ENCODE results near the gene RAB27A. TPM values are rescaled to one million over a fixed set of nuclear protein-coding genes. Genes with fewer than 3 reads are reported as not detected.
"Not testable (repeated sequence)": the region's sequence is repeated elsewhere in the genome, so short reads cannot be mapped to it uniquely, and the experiment has no call there.

RAB27A gene
- total and polyA plus RNA-seq, 10 of the 15 experiments (the other 5 are each of a cell fraction or from before 2014, with no cell fraction given), result 13.3 to 139 (median 35.2) TPM

GRCh38 chr15:55280589-55280988, 9.0 kb downstream of the RAB27A start:
- in situ Hi-C loops (cut with MboI), result loop anchor here (5.0 kb wide), 1 partner anchor 58 kb away; no protein-coding TSS in a partner anchor
- H3K27ac ChIP-seq (ENCODE audit: control insufficient read depth, insufficient read depth); CTCF ChIA-PET; H3K4me2 ChIP-seq (ENCODE audit: control insufficient read depth, insufficient read depth); H3K4me3 ChIP-seq; H3K27me3 ChIP-seq (replicated peaks in 1 of 2; ENCODE audit: control insufficient read depth in 2 of 2, insufficient read depth in 2 of 2, low read length in 1 of 2); H3K9me3 ChIP-seq (replicated peaks; ENCODE audit: control insufficient read depth, insufficient read depth, low read length); H3K36me3 ChIP-seq (ENCODE audit: control insufficient read depth in 2 of 2, insufficient read depth in 2 of 2, low read length in 1 of 2); ATAC-seq; H2AFZ ChIP-seq (ENCODE audit: control insufficient read depth, low read depth, low read length); DNase-seq (ENCODE audit: low read depth, low spot score); BruUV-seq (replicated peaks); H4K20me1 ChIP-seq (ENCODE audit: control insufficient read depth, insufficient read depth); FAIRE-seq; H3K9ac ChIP-seq (ENCODE audit: control insufficient read depth, insufficient read depth, low read length): not testable (repeated sequence)
- RAD21 ChIA-PET (ENCODE audit: unreplicated experiment), result interaction anchor here (0.7 to 1.4 kb wide), 4 partner anchors 9 to 59 kb away, joined by 3 to 5 read pairs (median 3); partner anchors contain the start of genes PIGB and PIGBOS1
- TF ChIP-seq ZNF217 (IDR thresholded peaks at IDR 0.05), result 0 out of 2 replicates have a peak, but pooled peaks have one; percentile 53
- intact Hi-C loops (cut with micrococcal nuclease; ENCODE audit: unreplicated experiment), result loop anchor here (5.0 to 10.0 kb wide), 3 partner anchors 127 to 766 kb away; partner anchors contain the start of genes CCPG1 and PIERCE2
- 100% methylated on average over 2 of the region's 2 CpGs for WGBS (ENCODE audit: insufficient coverage, insufficient replicate concordance, low lambda C conversion rate, missing lambda C conversion rate)
- H3K4me1 ChIP-seq (ENCODE audit: control insufficient read depth, insufficient read depth, low read length), result peaks cover 48% of the 10 kb centered on the region
- peaks cover 16% of the 10 kb centered on the region for H3K79me2 ChIP-seq (ENCODE audit: control insufficient read depth, insufficient read depth, low read length)
- SMC1A ChIA-PET (ENCODE audit: uncharacterized antibody, unreplicated experiment), result interaction anchor here (1.8 to 11.6 kb wide), 3 partner anchors 13 to 61 kb away, joined by 6 to 110 read pairs (median 6); partner anchors contain the start of genes PIGB and PIGBOS1
- POLR2A ChIA-PET, result interaction anchor here (0.9 to 2.1 kb wide), 3 partner anchors 16 to 59 kb away, joined by 3 to 9 read pairs (median 3); no protein-coding TSS in a partner anchor

- peak overlapping the region; percentile 11; the same call in 1 of the 2 replicates for H3K4me3 ChIP-seq
- POLR2A ChIA-PET, result interaction anchor here (0.5 to 1.1 kb wide), 4 partner anchors 15 to 1071 kb away, joined by 3 to 9 read pairs (median 4); no protein-coding TSS in a partner anchor
- DNase-seq (ENCODE audit: low read depth, low spot score) (peak; percentile 96), ATAC-seq (peak; percentile 74), FAIRE-seq (peak; percentile 76)
- H3K4me2 ChIP-seq (ENCODE audit: control insufficient read depth, insufficient read depth), result peak overlapping the region; percentile 62
- peak overlapping the region; percentile 84 for H3K27ac ChIP-seq (ENCODE audit: control insufficient read depth, insufficient read depth)
- no peaks in the 10 kb centered on the region; a peak in 1 of 4 replicates for H3K36me3 ChIP-seq (ENCODE audit: control insufficient read depth in 2 of 2, insufficient read depth in 2 of 2, low read length in 1 of 2)
- CTCF ChIA-PET, result no interaction called here
- BruUV-seq (replicated peaks), result no TSS peak
- in situ Hi-C loops (cut with MboI), result loop anchor here (5.0 kb wide), 1 partner anchor 58 kb away; no protein-coding TSS in a partner anchor
- H3K27me3 ChIP-seq (replicated peaks in 1 of 2; ENCODE audit: control insufficient read depth in 2 of 2, insufficient read depth in 2 of 2, low read length in 1 of 2), result no peaks in the 10 kb centered on the region
- H3K79me2 ChIP-seq (ENCODE audit: control insufficient read depth, insufficient read depth, low read length), result peaks cover 16% of the 10 kb centered on the region
- 3% methylated on average over 4 of the region's 4 CpGs for WGBS (ENCODE audit: insufficient coverage, insufficient replicate concordance, low lambda C conversion rate, missing lambda C conversion rate)
- intact Hi-C loops (cut with micrococcal nuclease; ENCODE audit: unreplicated experiment), result loop anchor here (5.0 to 10.0 kb wide), 3 partner anchors 127 to 765 kb away; partner anchors contain the start of genes CCPG1 and PIERCE2
- H4K20me1 ChIP-seq (ENCODE audit: control insufficient read depth, insufficient read depth), result no peaks in the 10 kb centered on the region
- no peaks in the 10 kb centered on the region; the same call in 2 of the 3 replicates for H3K9me3 ChIP-seq (replicated peaks; ENCODE audit: control insufficient read depth, insufficient read depth, low read length)
- H3K4me1 ChIP-seq (ENCODE audit: control insufficient read depth, insufficient read depth, low read length), result peaks cover 48% of the 10 kb centered on the region
- SMC1A ChIA-PET (ENCODE audit: uncharacterized antibody, unreplicated experiment), result interaction anchor here (1.8 to 11.6 kb wide), 4 partner anchors 12 to 61 kb away, joined by 6 to 110 read pairs (median 22); partner anchors contain the start of genes PIGB and PIGBOS1
- peak overlapping the region; percentile 31 for H3K9ac ChIP-seq (ENCODE audit: control insufficient read depth, insufficient read depth, low read length)
- H2AFZ ChIP-seq (ENCODE audit: control insufficient read depth, low read depth, low read length), result no peak overlapping the region
- RAD21 ChIA-PET (ENCODE audit: unreplicated experiment), result interaction anchor here (1.1 to 3.4 kb wide), 3 partner anchors 39 to 63 kb away, joined by 3 to 14 read pairs (median 5); partner anchors contain the start of genes PIGB and PIGBOS1
- no peak for TF ChIP-seq BRCA1 (IDR thresholded peaks at IDR 0.05; ENCODE audit: low read depth, low read length)
- TF ChIP-seq CHD4 (IDR thresholded peaks at IDR 0.05), result no peak
- TF ChIP-seq HCFC1 (IDR thresholded peaks at IDR 0.05; ENCODE audit: low read length), result no peak
- no peak for TF ChIP-seq MYC (IDR thresholded peaks at IDR 0.05; ENCODE audit: insufficient read depth, insufficient read length, insufficient replicate concordance, low read length, severe bottlenecking)
- peak; percentile 63; the same call in 1 of the 2 replicates for TF ChIP-seq POLR2AphosphoS5 (IDR thresholded peaks at IDR 0.05; ENCODE audit: low read length)
- no peak for TF ChIP-seq PRDM15 (CRISPR knock-in tag; IDR thresholded peaks at IDR 0.05)
- TF ChIP-seq TCF3 (IDR thresholded peaks at IDR 0.05; ENCODE audit: borderline replicate concordance, insufficient read depth, low read depth, low read length), result 0 out of 2 replicates have a peak, but pooled peaks have one; percentile 13
- 0 out of 2 replicates have a peak, but pooled peaks have one; percentile 33 for TF ChIP-seq TARDBP (IDR thresholded peaks at IDR 0.05; ENCODE audit: borderline replicate concordance)
These were observed 9.8 kb downstream of the RAB27A start for GRCh38 chr15:55279746-55280351.
